ENCODE measurements around the gene CYP4F12. TPM values are rescaled to one million over a fixed set of nuclear protein-coding genes. Genes with fewer than 3 reads are reported as not detected.

CYP4F12 gene
- total and polyA plus RNA-seq, 10 of the 15 experiments (the other 5 are each of a cell fraction or from before 2014, with no cell fraction given): 0.12 to 0.20 TPM; not detected in 8

DNA sequence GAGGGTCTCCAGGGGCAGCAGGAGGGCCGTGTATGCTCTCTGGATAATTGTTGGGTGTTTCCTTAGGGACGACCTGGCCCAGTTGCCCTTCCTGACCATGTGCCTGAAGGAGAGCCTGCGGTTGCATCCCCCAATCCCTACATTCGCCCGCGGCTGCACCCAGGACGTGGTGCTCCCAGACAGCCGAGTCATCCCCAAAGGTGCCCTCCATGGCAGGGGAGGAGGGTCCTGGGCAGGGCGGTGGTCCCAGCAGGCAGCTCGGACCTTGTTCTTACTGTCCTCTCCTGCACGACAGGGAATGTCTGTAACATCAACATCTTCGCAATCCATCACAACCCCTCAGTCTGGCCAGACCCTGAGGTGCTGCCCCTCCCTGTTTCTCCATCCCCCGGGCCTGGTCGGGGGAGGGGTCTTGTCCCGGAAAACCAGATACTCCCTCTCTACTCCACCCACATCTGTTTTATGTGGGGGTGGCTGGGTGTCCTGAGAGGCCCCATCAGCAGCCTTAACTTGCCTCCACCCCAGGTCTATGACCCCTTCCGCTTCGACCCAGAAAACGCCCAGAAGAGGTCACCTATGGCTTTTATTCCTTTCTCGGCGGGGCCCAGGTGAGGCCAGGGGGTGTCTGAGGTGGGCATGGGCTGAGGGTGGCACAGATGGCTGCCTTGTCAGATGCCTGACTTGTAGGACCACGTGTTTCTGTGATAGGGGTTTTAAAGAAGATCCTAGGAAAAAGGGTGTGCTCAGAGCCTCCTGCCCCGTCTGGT is 44.5 kb upstream of the CYP4F12 start:
- no peaks in the 10 kb centered on the region for H3K27me3 ChIP-seq (replicated peaks in 1 of 2; ENCODE audit: control insufficient read depth in 2 of 2, insufficient read depth in 2 of 2, low read length in 1 of 2)
- no peaks in the 10 kb centered on the region for H3K9me3 ChIP-seq (replicated peaks; ENCODE audit: control insufficient read depth, insufficient read depth, low read length)
- no peaks in the 10 kb centered on the region for H3K36me3 ChIP-seq (ENCODE audit: control insufficient read depth in 2 of 2, insufficient read depth in 2 of 2, low read length in 1 of 2)
- H3K4me2 ChIP-seq (ENCODE audit: control insufficient read depth, insufficient read depth): no peak overlapping the region
- no peak for TF ChIP-seq RBBP5 (conservative IDR thresholded peaks at IDR 0.05)
- TF ChIP-seq ZBTB11 (CRISPR knock-in tag; IDR thresholded peaks at IDR 0.05): no peak
- TF ChIP-seq CBX3 (IDR thresholded peaks at IDR 0.05; ENCODE audit: borderline replicate concordance, low read depth): no peak
- no peaks in the 10 kb centered on the region for H4K20me1 ChIP-seq (ENCODE audit: control insufficient read depth, insufficient read depth)
- in situ Hi-C loops (cut with MboI) (loop anchor here (5.0 to 25.0 kb wide), 2 partner anchors 559 to 759 kb away; partner anchors contain the start of gene FAM32A), intact Hi-C loops (cut with micrococcal nuclease; ENCODE audit: unreplicated experiment) (loop anchor here (1.0 kb wide), 1 partner anchor 554 kb away; no protein-coding TSS in a partner anchor)
- SMC1A ChIA-PET (ENCODE audit: uncharacterized antibody, unreplicated experiment): no interaction called here
- ATAC-seq (no peak), FAIRE-seq (no peak), DNase-seq (ENCODE audit: low read depth, low spot score) (no peak)
- CTCF ChIA-PET: no interaction called here
- no peaks in the 10 kb centered on the region for H3K4me1 ChIP-seq (ENCODE audit: control insufficient read depth, insufficient read depth, low read length)
- BruUV-seq (replicated peaks): no TSS peak
- H3K79me2 ChIP-seq (ENCODE audit: control insufficient read depth, insufficient read depth, low read length): no peaks in the 10 kb centered on the region
- no peak overlapping the region for H3K9ac ChIP-seq (ENCODE audit: control insufficient read depth, insufficient read depth, low read length)
- RAD21 ChIA-PET (ENCODE audit: unreplicated experiment): no interaction called here
- no peak overlapping the region for H3K27ac ChIP-seq (ENCODE audit: control insufficient read depth, insufficient read depth)
- no peak overlapping the region for H2AFZ ChIP-seq (ENCODE audit: control insufficient read depth, low read depth, low read length)
- POLR2A ChIA-PET: no interaction called here
- no peak overlapping the region for H3K4me3 ChIP-seq
- WGBS (ENCODE audit: insufficient coverage, insufficient replicate concordance, low lambda C conversion rate, missing lambda C conversion rate): 25% methylated on average over 22 of the region's 22 CpGs

Measured in GM12878 (cell line).